ENCODE measurements around the gene OPN4.

DNA sequence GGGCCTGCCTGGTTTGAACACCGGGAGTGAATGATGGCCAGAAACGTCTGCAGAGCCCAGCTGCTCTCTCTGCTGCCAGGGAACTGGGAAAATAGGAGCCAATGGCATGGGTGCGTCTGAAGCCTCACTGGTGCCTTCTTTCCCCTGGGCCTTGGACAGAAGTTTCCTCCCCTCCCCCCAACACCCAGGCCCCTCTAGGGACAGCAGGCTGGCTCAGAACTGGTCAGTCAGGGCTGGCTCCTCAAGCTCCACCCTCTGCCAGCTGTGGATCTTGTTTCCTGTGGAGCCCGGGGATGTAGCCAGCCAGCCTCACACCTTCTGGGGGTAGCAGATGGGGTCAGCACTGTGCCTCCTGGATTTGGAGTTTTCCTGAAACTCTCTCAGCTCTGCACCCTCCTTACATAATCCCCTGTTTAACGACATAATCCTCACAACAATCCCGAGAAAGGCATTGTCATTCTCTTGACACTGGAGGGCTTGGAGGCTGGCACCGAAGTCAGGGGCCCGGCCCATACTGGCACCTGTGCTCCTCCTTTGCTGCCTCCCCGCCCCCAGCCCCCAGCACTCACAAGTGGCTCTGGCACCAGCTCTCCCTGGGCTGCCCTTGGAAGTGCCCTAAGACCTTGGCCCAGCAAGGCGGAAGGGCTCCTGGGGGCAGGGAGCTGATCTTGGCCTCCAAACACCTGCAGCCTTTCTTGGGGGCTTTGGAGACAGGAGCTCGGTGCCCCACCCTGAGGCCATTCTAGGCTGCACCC, 19.7 kb downstream of the OPN4 start:
- TF ChIP-seq EZH2 (IDR thresholded peaks at IDR 0.05; ENCODE audit: insufficient read depth, poor library complexity, severe bottlenecking): no peak
- TF ChIP-seq EZH2phosphoT487 (IDR thresholded peaks at IDR 0.05; ENCODE audit: insufficient read depth, low read depth): no peak
